PC-3 (cell line): ENCODE measurements around the gene EFNA5.

Experiments
- EZH2phosphoT487 ChIP-seq: fragments of 300-600 bp; sonication (generic); IDR thresholded peaks from 2 replicates; pipeline ENCODE4 v1.6.1; 2018; ENCODE audit warnings: mild to moderate bottlenecking, antibody characterized with exemption, low read length, borderline replicate concordance
- TF ChIP-seq, protein P1 (sequence below): fragments of 300-600 bp; sonication (generic); conservative IDR thresholded peaks from 2 replicates; pipeline ENCODE4 v1.5.1; 2017; ENCODE audit warnings: antibody characterized with exemption, low read depth, mild to moderate bottlenecking, low read length

DNA sequence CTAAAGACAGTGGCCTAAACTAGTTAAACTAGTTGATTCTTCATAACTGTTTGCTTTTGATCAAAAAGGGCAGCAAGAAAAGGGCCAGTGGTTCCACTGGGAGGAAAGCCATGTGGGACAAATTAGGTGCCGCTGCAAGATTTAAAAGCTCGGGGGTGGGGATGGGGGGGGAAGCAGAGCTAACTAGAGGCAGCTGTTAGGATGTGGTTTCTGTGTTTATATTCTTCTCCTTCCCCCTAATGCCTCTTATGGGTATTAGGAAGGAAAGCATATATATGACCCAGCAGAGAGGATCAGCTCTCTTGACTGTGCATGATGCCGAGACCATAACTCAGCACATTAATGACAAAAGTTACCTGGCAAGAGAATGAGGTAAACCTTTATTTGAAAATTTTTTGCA lies 65.7 kb downstream of the EFNA5 start:
- TF ChIP-seq, protein P1, sequence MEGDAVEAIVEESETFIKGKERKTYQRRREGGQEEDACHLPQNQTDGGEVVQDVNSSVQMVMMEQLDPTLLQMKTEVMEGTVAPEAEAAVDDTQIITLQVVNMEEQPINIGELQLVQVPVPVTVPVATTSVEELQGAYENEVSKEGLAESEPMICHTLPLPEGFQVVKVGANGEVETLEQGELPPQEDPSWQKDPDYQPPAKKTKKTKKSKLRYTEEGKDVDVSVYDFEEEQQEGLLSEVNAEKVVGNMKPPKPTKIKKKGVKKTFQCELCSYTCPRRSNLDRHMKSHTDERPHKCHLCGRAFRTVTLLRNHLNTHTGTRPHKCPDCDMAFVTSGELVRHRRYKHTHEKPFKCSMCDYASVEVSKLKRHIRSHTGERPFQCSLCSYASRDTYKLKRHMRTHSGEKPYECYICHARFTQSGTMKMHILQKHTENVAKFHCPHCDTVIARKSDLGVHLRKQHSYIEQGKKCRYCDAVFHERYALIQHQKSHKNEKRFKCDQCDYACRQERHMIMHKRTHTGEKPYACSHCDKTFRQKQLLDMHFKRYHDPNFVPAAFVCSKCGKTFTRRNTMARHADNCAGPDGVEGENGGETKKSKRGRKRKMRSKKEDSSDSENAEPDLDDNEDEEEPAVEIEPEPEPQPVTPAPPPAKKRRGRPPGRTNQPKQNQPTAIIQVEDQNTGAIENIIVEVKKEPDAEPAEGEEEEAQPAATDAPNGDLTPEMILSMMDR = no peak
- TF ChIP-seq EZH2phosphoT487 = no peak
